Natural killer cell treated with Interleukin-12 subunit alpha and Interleukin-12 subunit beta and Interleukin-15 and Interleukin-18, amount 100 ng/mL, for 72 hours (primary cell): ENCODE data around the gene CNTNAP4. TPM values are rescaled to one million over a fixed set of nuclear protein-coding genes. Genes with fewer than 3 reads are reported as not detected.

Source experiments
- ATAC-seq, 2 donors: fragments of 150-1000 bp; cut with Tn5 transposase in 1 of 2; sonication (Bioruptor Pico), chemical (Tn5 transposase) in 1 of 2; 2 replicates each; pipeline ENCODE4 v1.10.0; 2021
- DNase-seq: peaks from one replicate; pipeline ENCODE4 v3.0.0; 2022; ENCODE audit warnings: low spot score
- H3K27ac Mint-ChIP-seq, 2 donors: 1 replicate in 1 of 2; 2 replicates in 1 of 2; pipeline ENCODE4 v1.8.0; 2022; ENCODE audit warnings: mixed read lengths in 2 of 2, mild to moderate bottlenecking in 1 of 2, moderate library complexity in 1 of 2
- H3K27me3 Mint-ChIP-seq, 2 donors: 1 replicate in 1 of 2; 2 replicates in 1 of 2; pipeline ENCODE4 v1.8.0; 2022; ENCODE audit warnings: mixed read lengths in 2 of 2
- H3K36me3 Mint-ChIP-seq: one replicate; pipeline ENCODE4 v1.8.0; 2022; ENCODE audit warnings: mixed read lengths
- H3K4me1 Mint-ChIP-seq, 2 donors: 1 replicate in 1 of 2; 2 replicates in 1 of 2; pipeline ENCODE4 v1.8.0; 2022; ENCODE audit warnings: low read depth in 2 of 2, mixed read lengths in 2 of 2, mild to moderate bottlenecking in 1 of 2
- H3K4me3 Mint-ChIP-seq: one replicate; pipeline ENCODE4 v1.8.0; 2022; ENCODE audit warnings: mixed read lengths
- H3K9me3 Mint-ChIP-seq: 2 replicates; pipeline ENCODE4 v1.8.0; 2022; ENCODE audit warnings: mixed read lengths
- total RNA-seq, 2 donors: library from RNA; stranded (reverse); gene quantifications; one replicate each; pipeline ENCODE4 v1.2.3, GENCODE V29; 2022

CNTNAP4 gene
- total RNA-seq, 2 donors from 2014 or later = not detected

- Mint-ChIP-seq H3K27me3 (no peaks in the 10 kb centered on the region), H3K36me3 (peaks cover 5% of the 10 kb centered on the region), H3K9me3 (peaks cover 3% of the 10 kb centered on the region), H3K4me1 (no peaks in the 10 kb centered on the region), H3K4me3 (no peak overlapping the region), H3K27ac (no peak overlapping the region)
- no peak for ATAC-seq
- no peak for DNase-seq
These were observed 3.4 kb downstream of the CNTNAP4 start for GRCh38 chr16:76280421-76281215.

- DNase-seq (no peak), ATAC-seq (no peak)
- Mint-ChIP-seq H3K4me1 (no peaks in the 10 kb centered on the region), H3K4me3 (no peak overlapping the region), H3K27me3 (no peaks in the 10 kb centered on the region), H3K36me3 (peaks cover 6% of the 10 kb centered on the region), H3K9me3 (peaks cover 27% of the 10 kb centered on the region), H3K27ac (no peak overlapping the region)
These were observed 10.3 kb downstream of the CNTNAP4 start for GRCh38 chr16:76287466-76287865.

- ATAC-seq (no peak), DNase-seq (no peak)
- Mint-ChIP-seq H3K4me3 (no peak overlapping the region), H3K27me3 (no peaks in the 10 kb centered on the region), H3K4me1 (no peaks in the 10 kb centered on the region), H3K9me3 (peaks cover 40% of the 10 kb centered on the region), H3K27ac (no peak overlapping the region), H3K36me3 (peaks cover 7% of the 10 kb centered on the region)
These were observed 15.0 kb downstream of the CNTNAP4 start for GRCh38 chr16:76292218-76292617.

GRCh38 chr16:76293980-76294379 lies 16.8 kb downstream of the CNTNAP4 start:
- no peaks in the 10 kb centered on the region for H3K27me3 Mint-ChIP-seq
- DNase-seq (no peak), ATAC-seq (no peak)
- H3K4me3 Mint-ChIP-seq = no peak overlapping the region
- no peak overlapping the region for H3K27ac Mint-ChIP-seq
- peaks cover 7% of the 10 kb centered on the region for H3K36me3 Mint-ChIP-seq
- peaks cover 37% of the 10 kb centered on the region for H3K9me3 Mint-ChIP-seq
- H3K4me1 Mint-ChIP-seq = no peaks in the 10 kb centered on the region

- DNase-seq (no peak), ATAC-seq (no peak)
- Mint-ChIP-seq H3K27me3 (no peaks in the 10 kb centered on the region), H3K27ac (no peak overlapping the region), H3K4me1 (no peaks in the 10 kb centered on the region), H3K36me3 (peaks cover 7% of the 10 kb centered on the region), H3K9me3 (peaks cover 36% of the 10 kb centered on the region), H3K4me3 (no peak overlapping the region)
These were observed 17.4 kb downstream of the CNTNAP4 start for GRCh38 chr16:76294396-76295214.

GRCh38 chr16:76297941-76298340 lies 20.7 kb downstream of the CNTNAP4 start:
- H3K9me3 Mint-ChIP-seq = peaks cover 20% of the 10 kb centered on the region
- H3K27ac Mint-ChIP-seq = no peak overlapping the region
- no peaks in the 10 kb centered on the region for H3K36me3 Mint-ChIP-seq
- no peaks in the 10 kb centered on the region for H3K27me3 Mint-ChIP-seq
- H3K4me1 Mint-ChIP-seq = no peaks in the 10 kb centered on the region
- DNase-seq = no peak
- H3K4me3 Mint-ChIP-seq = no peak overlapping the region
- ATAC-seq = no peak

GRCh38 chr16:76303637-76304314 lies 26.6 kb downstream of the CNTNAP4 start:
- Mint-ChIP-seq H3K36me3 (no peaks in the 10 kb centered on the region), H3K9me3 (peaks cover 10% of the 10 kb centered on the region), H3K4me3 (no peak overlapping the region), H3K4me1 (no peaks in the 10 kb centered on the region), H3K27me3 (no peaks in the 10 kb centered on the region), H3K27ac (no peak overlapping the region)
- no peak for DNase-seq
- ATAC-seq = no peak

GRCh38 chr16:76309639-76310335 lies 32.6 kb downstream of the CNTNAP4 start:
- H3K4me3 Mint-ChIP-seq = no peak overlapping the region
- H3K36me3 Mint-ChIP-seq = no peaks in the 10 kb centered on the region
- DNase-seq (no peak), ATAC-seq (no peak)
- H3K27me3 Mint-ChIP-seq = no peaks in the 10 kb centered on the region
- H3K27ac Mint-ChIP-seq = no peak overlapping the region
- peaks cover 13% of the 10 kb centered on the region for H3K9me3 Mint-ChIP-seq
- no peaks in the 10 kb centered on the region for H3K4me1 Mint-ChIP-seq

- no peak overlapping the region for H3K4me3 Mint-ChIP-seq
These were observed 34.1 kb downstream of the CNTNAP4 start for GRCh38 chr16:76311260-76311659.

GRCh38 chr16:76318565-76318964 lies 41.4 kb downstream of the CNTNAP4 start:
- Mint-ChIP-seq H3K27ac (no peak overlapping the region), H3K36me3 (no peaks in the 10 kb centered on the region), H3K27me3 (no peaks in the 10 kb centered on the region), H3K4me1 (no peaks in the 10 kb centered on the region), H3K9me3 (peaks cover 13% of the 10 kb centered on the region), H3K4me3 (no peak overlapping the region)
- DNase-seq (no peak), ATAC-seq (no peak)

More at GRCh38 chr16:76311260-76311659, 34.1 kb downstream of the CNTNAP4 start:
- Mint-ChIP-seq H3K9me3 (peaks cover 12% of the 10 kb centered on the region), H3K27ac (no peak overlapping the region), H3K36me3 (no peaks in the 10 kb centered on the region), H3K4me1 (no peaks in the 10 kb centered on the region), H3K27me3 (no peaks in the 10 kb centered on the region)
- no peak for DNase-seq
- ATAC-seq = no peak

- H3K36me3 Mint-ChIP-seq = no peaks in the 10 kb centered on the region
- peaks cover 6% of the 10 kb centered on the region for H3K9me3 Mint-ChIP-seq
- DNase-seq (no peak), ATAC-seq (no peak)
- H3K4me1 Mint-ChIP-seq = no peaks in the 10 kb centered on the region
- no peak overlapping the region for H3K4me3 Mint-ChIP-seq
- H3K27ac Mint-ChIP-seq = no peak overlapping the region
- no peaks in the 10 kb centered on the region for H3K27me3 Mint-ChIP-seq
These were observed 51.9 kb downstream of the CNTNAP4 start for GRCh38 chr16:76329106-76329505.

GRCh38 chr16:76335180-76335974 lies 58.2 kb downstream of the CNTNAP4 start:
- Mint-ChIP-seq H3K27me3 (no peaks in the 10 kb centered on the region), H3K36me3 (no peaks in the 10 kb centered on the region), H3K9me3 (peaks cover 13% of the 10 kb centered on the region), H3K4me1 (no peaks in the 10 kb centered on the region), H3K27ac (no peak overlapping the region), H3K4me3 (no peak overlapping the region)
- no peak for ATAC-seq
- DNase-seq = no peak

GRCh38 chr16:76336112-76336511 lies 58.9 kb downstream of the CNTNAP4 start:
- no peaks in the 10 kb centered on the region for H3K27me3 Mint-ChIP-seq
- no peak overlapping the region for H3K4me3 Mint-ChIP-seq
- H3K36me3 Mint-ChIP-seq = no peaks in the 10 kb centered on the region
- no peaks in the 10 kb centered on the region for H3K4me1 Mint-ChIP-seq
- peaks cover 15% of the 10 kb centered on the region for H3K9me3 Mint-ChIP-seq
- DNase-seq (no peak), ATAC-seq (no peak)
- no peak overlapping the region for H3K27ac Mint-ChIP-seq
